B cell (primary cell): ENCODE measurements around the gene BCAR3. TPM values are rescaled to one million over a fixed set of nuclear protein-coding genes. Genes with fewer than 3 reads are reported as not detected.

Experiments
- ATAC-seq: fragments of 200-7000 bp; cut with Tn5 transposase; one replicate; pipeline ENCODE4 v1.10.0; 2021; ENCODE audit warnings: low read depth, mild to moderate bottlenecking, moderate number of reproducible peaks, moderate library complexity
- CTCF ChIA-PET: fragments of 350-600 bp; sonication (Branson Sonifier 250); formaldehyde crosslinking; loops from one replicate; lab custom pipeline; 2021; ENCODE audit warnings: antibody characterized with exemption, inconsistent platforms; lab: Charles Lee
- POLR2A ChIA-PET: fragments of 350-600 bp; sonication (Branson Sonifier 250); formaldehyde crosslinking; loops from one replicate; lab custom pipeline; 2021; ENCODE audit warnings: antibody characterized with exemption; lab: Charles Lee
- DNase-seq: peaks from one replicate; pipeline ENCODE4 v3.0.0; 2013
- H2AFZ ChIP-seq: 2 replicates; pipeline ENCODE4 v1.6.1; 2012; ENCODE audit warnings: mild to moderate bottlenecking, low read depth, low read length; ENCODE audit not compliant: insufficient read depth, poor library complexity, severe bottlenecking
- H3K27ac ChIP-seq, 2 donors: 1 replicate in 1 of 2; 2 replicates in 1 of 2; pipeline ENCODE4 v1.5.1; 2012 to 2013; ENCODE audit warnings: low read length in 2 of 2, mild to moderate bottlenecking in 2 of 2, moderate library complexity in 1 of 2
- H3K27me3 ChIP-seq, 4 experiments: fragments of 200-600 bp in 1 of 4; sonication (generic) in 1 of 4; replicated peaks in 1 of 4; 1 replicate in 2 of 4; 2 replicates in 2 of 4; pipeline versions ENCODE4 v1.6.1 to v1.7.0; 2013 to 2016; ENCODE audit warnings: low read length in 3 of 4, mild to moderate bottlenecking in 2 of 4, mixed read lengths in 1 of 4, moderate library complexity in 1 of 4; ENCODE audit not compliant: insufficient read depth in 4 of 4, control insufficient read depth in 3 of 4; ENCODE audit errors: control extremely low read depth in 1 of 4
- H3K36me3 ChIP-seq, 2 experiments: replicated peaks in 1 of 2; 1 replicate in 1 of 2; 2 replicates in 1 of 2; pipeline versions ENCODE4 v1.6.1 to v1.7.1; 2013; ENCODE audit warnings: low read length in 1 of 2; ENCODE audit not compliant: insufficient read depth in 2 of 2, control insufficient read depth in 1 of 2; ENCODE audit errors: control extremely low read depth in 1 of 2, extremely low read depth in 1 of 2
- H3K4me1 ChIP-seq, 2 donors: fragments of 200-600 bp in 1 of 2; sonication (generic) in 1 of 2; 1 replicate in 1 of 2; 2 replicates in 1 of 2; pipeline versions ENCODE4 v1.5.1 to v1.6.1; 2013 to 2017; ENCODE audit warnings: low read length in 2 of 2; ENCODE audit not compliant: control insufficient read depth in 2 of 2, insufficient read depth in 2 of 2
- H3K4me2 ChIP-seq: replicated peaks from 2 replicates; pipeline ENCODE3; 2012; ENCODE audit warnings: mild to moderate bottlenecking, low read depth, low read length; ENCODE audit not compliant: poor library complexity, severe bottlenecking
- H3K4me3 ChIP-seq, 5 experiments: fragments of 200-600 bp in 1 of 5; sonication (generic) in 1 of 5; 1 replicate in 3 of 5; 2 replicates in 2 of 5; pipeline versions ENCODE4 v1.5.1 to v1.7.0; 2011 to 2016; ENCODE audit warnings: low read length in 4 of 5, mild to moderate bottlenecking in 4 of 5, low read depth in 2 of 5, control low read depth in 1 of 5, moderate library complexity in 1 of 5; ENCODE audit not compliant: insufficient read depth in 1 of 5; ENCODE audit errors: control extremely low read depth in 1 of 5, extremely low read depth in 1 of 5
- H3K79me2 ChIP-seq: fragments of 200-600 bp; sonication (generic); one replicate; pipeline ENCODE4 v1.6.0; 2016; ENCODE audit warnings: low read length; ENCODE audit not compliant: control insufficient read depth, insufficient read depth
- H3K9ac ChIP-seq: fragments of 200-600 bp; sonication (generic); 2 replicates; pipeline ENCODE4 v1.6.1; 2017; ENCODE audit warnings: mild to moderate bottlenecking, low read length, moderate library complexity
- H3K9me3 ChIP-seq, 3 donors: one replicate each; pipeline versions ENCODE4 v1.6.1 to v1.7.1; 2013; ENCODE audit warnings: low read length in 2 of 3; ENCODE audit not compliant: control insufficient read depth in 2 of 3, insufficient read depth in 1 of 3; ENCODE audit errors: control extremely low read depth in 1 of 3
- H4K20me1 ChIP-seq: 2 replicates; pipeline ENCODE4 v1.6.0; 2012; ENCODE audit warnings: mild to moderate bottlenecking, low read length; ENCODE audit not compliant: insufficient read depth, control insufficient read depth, poor library complexity, severe bottlenecking
- H3K27ac Mint-ChIP-seq: one replicate; pipeline ENCODE4 v1.8.0; 2021; ENCODE audit warnings: mixed read lengths
- H3K27me3 Mint-ChIP-seq: one replicate; pipeline ENCODE4 v1.8.0; 2021; ENCODE audit warnings: mixed read lengths
- H3K4me1 Mint-ChIP-seq: one replicate; pipeline ENCODE4 v1.8.0; 2021; ENCODE audit warnings: mixed read lengths
- H3K4me3 Mint-ChIP-seq: one replicate; pipeline ENCODE4 v1.8.0; 2021; ENCODE audit warnings: mixed read lengths
- H3K9me3 Mint-ChIP-seq: one replicate; pipeline ENCODE4 v1.8.0; 2022; ENCODE audit warnings: mixed read lengths; ENCODE audit not compliant: insufficient read depth
- EZH2 ChIP-seq: IDR thresholded peaks from 2 replicates; pipeline ENCODE4 v1.6.1; 2012; ENCODE audit warnings: borderline replicate concordance, low read depth, mild to moderate bottlenecking, moderate library complexity, low read length; ENCODE audit not compliant: insufficient read depth, poor library complexity, severe bottlenecking
- WGBS: methylation state at CpG from one replicate; pipeline ENCODE4 v1.1.5; 2013; ENCODE audit warnings: missing lambda C conversion rate; ENCODE audit not compliant: insufficient coverage; 5-methylcytosine and 5-hydroxymethylcytosine counted together
- intact Hi-C: fragments of 100-400 bp; cut with micrococcal nuclease; formaldehyde crosslinking; loops from one replicate; pipeline ENCODE4 v1.10.0; 2022
- polyA plus RNA-seq: library from polyadenylated mRNA; depleted of rRNA; stranded (reverse); fragments of >200 nt; gene quantifications from 2 replicates; pipeline ENCODE4 v1.2.3, GENCODE V29; 2012
- total RNA-seq, 2 donors: library from RNA; stranded (reverse); fragments of 120-200 nt in 1 of 2; gene quantifications; 1 replicate in 1 of 2; 2 replicates in 1 of 2; pipeline versions ENCODE4 v1.2.3 to v1.2.4, GENCODE V29; 2013 to 2022
- TF ChIP-seq, protein P1 (sequence below): fragments of 200-600 bp; IDR thresholded peaks from one replicate; pipeline ENCODE4 v1.8.0; 2022; ENCODE audit warnings: antibody characterized with exemption, mild to moderate bottlenecking

The BCAR3 gene
- total and polyA plus RNA-seq, 2 donors (not counting 1 experiment from before 2014, with no cell fraction given): 6.7 to 13.0 TPM

- Mint-ChIP-seq H3K27ac (no peak overlapping the region), H3K27me3 (no peaks in the 10 kb centered on the region), H3K4me1 (peaks cover 51% of the 10 kb centered on the region), H3K9me3 (no peaks in the 10 kb centered on the region), H3K4me3 (no peak overlapping the region)
- H3K27ac ChIP-seq: no peak overlapping the region
- H3K9ac ChIP-seq: no peak overlapping the region
- H3K79me2 ChIP-seq: peaks cover 50% of the 10 kb centered on the region
- 95% methylated on average over 6 of the region's 6 CpGs for WGBS
- CTCF ChIA-PET: interaction anchor here (1.0 to 1.3 kb wide), 2 partner anchors 47 to 75 kb away, joined by 4 to 5 read pairs; no protein-coding TSS in a partner anchor
- no peak for DNase-seq
- H3K4me2 ChIP-seq: no peak overlapping the region
- H2AFZ ChIP-seq: no peak overlapping the region
- H3K4me1 ChIP-seq: peaks cover 5 to 13% of the 10 kb centered on the region in 2 donors
- H3K9me3 ChIP-seq: no peaks in the 10 kb centered on the region
- peaks cover 11 to 15% of the 10 kb centered on the region in 2 experiments for H3K36me3 ChIP-seq
- ATAC-seq: no peak
- POLR2A ChIA-PET: no interaction called here
- TF ChIP-seq, protein P1, sequence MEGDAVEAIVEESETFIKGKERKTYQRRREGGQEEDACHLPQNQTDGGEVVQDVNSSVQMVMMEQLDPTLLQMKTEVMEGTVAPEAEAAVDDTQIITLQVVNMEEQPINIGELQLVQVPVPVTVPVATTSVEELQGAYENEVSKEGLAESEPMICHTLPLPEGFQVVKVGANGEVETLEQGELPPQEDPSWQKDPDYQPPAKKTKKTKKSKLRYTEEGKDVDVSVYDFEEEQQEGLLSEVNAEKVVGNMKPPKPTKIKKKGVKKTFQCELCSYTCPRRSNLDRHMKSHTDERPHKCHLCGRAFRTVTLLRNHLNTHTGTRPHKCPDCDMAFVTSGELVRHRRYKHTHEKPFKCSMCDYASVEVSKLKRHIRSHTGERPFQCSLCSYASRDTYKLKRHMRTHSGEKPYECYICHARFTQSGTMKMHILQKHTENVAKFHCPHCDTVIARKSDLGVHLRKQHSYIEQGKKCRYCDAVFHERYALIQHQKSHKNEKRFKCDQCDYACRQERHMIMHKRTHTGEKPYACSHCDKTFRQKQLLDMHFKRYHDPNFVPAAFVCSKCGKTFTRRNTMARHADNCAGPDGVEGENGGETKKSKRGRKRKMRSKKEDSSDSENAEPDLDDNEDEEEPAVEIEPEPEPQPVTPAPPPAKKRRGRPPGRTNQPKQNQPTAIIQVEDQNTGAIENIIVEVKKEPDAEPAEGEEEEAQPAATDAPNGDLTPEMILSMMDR: no peak
- no peak for TF ChIP-seq EZH2
- no peaks in the 10 kb centered on the region for H4K20me1 ChIP-seq
- intact Hi-C loops: no loop called here
- H3K4me3 ChIP-seq: no peak overlapping the region
- H3K27me3 ChIP-seq: no peaks in the 10 kb centered on the region
These were observed 5.2 kb downstream of the BCAR3 start for GRCh38 chr1:93676427-93676826.

- Mint-ChIP-seq H3K27me3 (no peaks in the 10 kb centered on the region), H3K4me1 (peaks cover 51% of the 10 kb centered on the region), H3K9me3 (no peaks in the 10 kb centered on the region), H3K4me3 (no peak overlapping the region), H3K27ac (no peak overlapping the region)
- TF ChIP-seq EZH2: no peak
- TF ChIP-seq, protein P1: no peak
- Histone ChIP-seq H3K9me3 (no peaks in the 10 kb centered on the region), H3K4me1 (peaks cover 5 to 13% of the 10 kb centered on the region in 2 donors), H3K79me2 (peaks cover 50% of the 10 kb centered on the region), H3K4me3 (no peak overlapping the region), H3K27ac (no peak overlapping the region), H3K9ac (no peak overlapping the region), H4K20me1 (no peaks in the 10 kb centered on the region), H2AFZ (no peak overlapping the region), H3K27me3 (no peaks in the 10 kb centered on the region), H3K36me3 (peaks cover 11 to 19% of the 10 kb centered on the region in 2 experiments), H3K4me2 (no peak overlapping the region)
- ATAC-seq: no peak
- POLR2A ChIA-PET: interaction anchor here (0.7 kb wide), 1 partner anchor 729 kb away, joined by 5 read pairs; no protein-coding TSS in a partner anchor
- intact Hi-C loops: no loop called here
- CTCF ChIA-PET: interaction anchor here (1.0 to 1.3 kb wide), 2 partner anchors 46 to 75 kb away, joined by 4 to 5 read pairs; no protein-coding TSS in a partner anchor
- no peak for DNase-seq
- WGBS: 100% methylated on average over 2 of the region's 5 CpGs
These were observed 5.7 kb downstream of the BCAR3 start for GRCh38 chr1:93675931-93676330.
